Stimulated activated CD4-positive, alpha-beta T cell treated with anti-CD3 and anti-CD28 coated beads, Interleukin-1b, Interleukin-23, amount 100 ng/mL, for 4 hours (primary cell): ENCODE measurements around the gene PDE4D.
"Not testable (repeated sequence)": the region's sequence is repeated elsewhere in the genome, so short reads cannot be mapped to it uniquely, and the experiment has no call there.

Experiments
- DNase-seq, 2 donors: peaks; one replicate each; pipeline ENCODE4 v3.0.0-alpha.2; 2020; ENCODE audit warnings: low read depth in 2 of 2

PDE4D gene

DNA sequence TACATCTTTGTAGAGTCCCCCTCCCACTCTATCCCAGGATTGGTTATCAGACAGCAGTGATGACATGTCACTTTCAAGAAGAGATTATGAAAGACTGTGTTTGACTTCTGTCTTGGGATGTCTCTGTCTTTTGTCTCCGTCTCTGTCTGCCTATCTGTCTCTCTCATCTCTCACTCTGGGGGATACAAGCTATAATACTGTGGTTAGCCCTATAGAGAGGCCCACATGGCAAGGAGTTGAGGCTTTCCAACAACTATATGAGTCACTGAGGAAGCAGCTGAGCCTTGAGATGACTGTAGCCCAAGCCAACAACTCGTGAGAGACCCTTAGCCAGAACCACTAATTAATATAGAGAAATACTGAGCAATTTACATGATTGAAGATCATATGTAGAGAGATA is 284.8 kb downstream of the PDE4D start:
- DNase-seq: no peak

DNA sequence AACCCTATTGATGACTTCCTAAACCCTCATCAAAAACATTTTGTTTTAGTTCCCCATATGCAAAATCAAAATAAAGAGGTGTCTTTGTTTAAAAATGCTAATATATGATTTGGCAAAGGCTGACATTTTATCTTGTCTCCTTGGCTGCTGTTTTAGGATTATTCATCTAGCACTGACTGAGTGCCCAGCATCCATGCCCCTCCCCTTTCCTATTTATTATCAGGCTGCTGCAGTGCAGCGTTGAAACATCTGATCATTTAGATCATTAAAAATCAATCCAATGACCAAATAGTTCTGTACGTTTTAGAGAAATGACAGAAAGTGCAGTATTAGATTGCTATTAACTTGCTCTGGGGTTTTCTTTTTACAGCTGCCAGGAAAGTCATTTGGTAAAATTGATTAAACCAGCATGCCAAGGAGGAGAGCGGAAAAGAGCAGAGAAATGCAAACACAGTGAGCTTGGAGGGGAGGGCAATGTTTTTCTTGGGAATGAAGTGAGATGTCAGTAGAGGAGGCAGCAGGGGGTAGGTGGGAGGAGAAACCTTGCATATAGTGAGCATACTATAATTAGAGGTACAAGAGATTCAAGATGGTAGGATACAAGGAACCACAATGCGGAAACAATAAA is 286.3 kb downstream of the PDE4D start:
- DNase-seq: no peak

DNA sequence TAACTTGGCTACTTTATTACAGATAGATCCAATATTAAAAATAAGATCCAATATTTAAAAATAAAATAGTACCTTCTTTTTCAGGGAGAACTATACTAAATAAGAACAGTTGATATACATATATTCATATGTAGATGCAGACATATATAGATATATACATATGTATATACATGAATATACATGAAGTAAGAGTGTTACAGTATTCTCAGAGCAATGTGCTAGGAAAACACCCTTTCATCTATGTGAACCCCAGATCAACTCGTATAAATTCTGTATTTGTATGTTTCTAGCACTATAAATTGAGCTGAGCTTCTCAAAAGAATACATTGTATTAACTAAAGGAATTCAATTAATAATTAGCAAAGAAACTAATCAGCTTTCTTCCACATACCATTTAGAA is 287.6 kb downstream of the PDE4D start:
- DNase-seq: no peak

DNA sequence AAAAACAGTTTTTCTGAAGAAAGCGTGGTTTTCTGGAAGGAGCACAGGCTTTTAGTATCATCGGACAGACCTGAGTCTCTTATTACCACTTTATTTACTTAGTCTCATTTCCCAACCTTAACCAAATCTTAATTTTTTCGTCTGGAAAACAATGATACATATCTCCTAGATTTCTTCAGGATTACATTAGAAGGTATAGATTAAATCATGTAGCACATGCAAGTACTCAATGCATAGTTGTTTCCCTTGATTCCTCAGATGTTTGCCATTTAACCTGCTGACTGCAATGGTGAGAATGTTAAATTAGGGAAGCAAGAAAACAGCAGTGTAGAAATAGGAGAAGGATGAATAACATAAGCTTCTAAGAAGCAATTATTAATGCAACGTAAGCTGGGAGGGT is 289.4 kb downstream of the PDE4D start:
- no peak for DNase-seq

DNA sequence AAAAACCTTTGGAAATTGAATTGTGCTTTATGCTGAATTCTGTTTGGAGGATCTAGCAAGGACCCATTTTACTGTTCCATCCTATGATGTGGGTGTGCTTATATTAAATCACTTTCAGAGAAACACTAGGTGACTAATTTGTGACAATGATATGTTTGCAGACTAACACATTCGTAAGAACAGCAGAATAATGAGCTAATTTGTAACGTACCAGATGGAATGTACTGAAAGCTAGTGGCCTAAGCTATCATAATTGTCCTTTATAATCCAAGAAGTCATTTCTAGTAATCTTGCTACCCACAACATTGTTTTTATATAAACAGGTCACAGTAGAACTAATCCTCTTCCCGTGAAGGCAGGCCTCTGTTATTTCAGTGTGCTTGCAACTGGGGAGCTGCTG is 292.5 kb downstream of the PDE4D start:
- no peak for DNase-seq

DNA sequence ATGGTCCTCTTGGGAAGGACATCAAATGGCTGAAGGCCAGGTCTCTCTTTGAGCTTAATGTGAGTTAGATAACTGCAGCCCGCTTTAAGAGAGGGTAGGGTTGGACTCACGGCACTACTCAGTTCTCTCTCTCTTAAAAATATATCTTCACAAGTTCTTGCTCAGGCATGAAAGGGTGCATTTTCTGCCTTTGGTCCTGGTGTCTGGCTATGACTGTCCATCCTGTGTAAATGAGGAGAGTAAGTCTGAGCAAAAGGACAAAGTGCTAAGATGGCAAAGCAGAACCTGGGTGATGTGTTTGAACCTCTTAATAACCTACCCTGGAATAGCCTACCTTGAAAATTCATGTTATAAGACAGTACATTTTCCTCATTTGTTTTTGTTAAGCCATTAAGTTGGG is 293.4 kb downstream of the PDE4D start:
- DNase-seq: no peak

DNA sequence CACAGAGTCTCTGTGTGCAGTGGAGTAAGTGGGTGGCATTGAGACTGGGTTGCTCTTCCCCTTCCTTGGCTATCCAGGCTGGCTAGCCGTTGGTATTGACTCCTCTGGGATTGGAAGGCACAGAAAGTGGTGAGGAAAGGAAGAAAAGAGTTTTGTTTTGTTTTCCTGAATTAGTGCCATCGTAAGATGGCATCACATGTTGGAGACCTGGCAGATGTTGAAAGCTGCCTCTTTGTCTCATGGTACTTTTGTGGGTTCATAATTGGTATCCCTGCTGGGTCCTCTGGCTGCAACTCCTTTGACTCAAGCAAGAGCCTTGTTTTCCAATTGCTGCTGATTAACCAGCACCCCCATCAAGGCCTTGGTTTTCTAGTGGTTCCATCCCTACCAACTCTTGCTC is 293.8 kb downstream of the PDE4D start:
- DNase-seq: no peak

DNA sequence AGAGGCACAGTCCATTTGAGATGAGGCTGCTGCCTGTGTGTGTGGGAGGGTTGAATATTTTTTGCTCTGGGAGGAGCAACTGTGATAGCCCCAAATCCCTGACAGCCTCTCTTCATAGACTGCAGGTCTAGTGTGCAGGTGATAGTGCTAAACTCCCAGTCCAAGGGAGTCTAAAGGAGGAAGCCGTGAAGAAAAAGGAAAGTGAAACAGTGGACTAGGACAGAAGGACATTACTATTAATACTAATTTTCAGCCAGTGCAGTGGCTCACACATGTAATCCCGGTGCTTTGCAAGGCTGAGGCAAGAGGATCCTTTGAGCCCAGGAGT is 295.0 kb downstream of the PDE4D start:
- DNase-seq: no peak

DNA sequence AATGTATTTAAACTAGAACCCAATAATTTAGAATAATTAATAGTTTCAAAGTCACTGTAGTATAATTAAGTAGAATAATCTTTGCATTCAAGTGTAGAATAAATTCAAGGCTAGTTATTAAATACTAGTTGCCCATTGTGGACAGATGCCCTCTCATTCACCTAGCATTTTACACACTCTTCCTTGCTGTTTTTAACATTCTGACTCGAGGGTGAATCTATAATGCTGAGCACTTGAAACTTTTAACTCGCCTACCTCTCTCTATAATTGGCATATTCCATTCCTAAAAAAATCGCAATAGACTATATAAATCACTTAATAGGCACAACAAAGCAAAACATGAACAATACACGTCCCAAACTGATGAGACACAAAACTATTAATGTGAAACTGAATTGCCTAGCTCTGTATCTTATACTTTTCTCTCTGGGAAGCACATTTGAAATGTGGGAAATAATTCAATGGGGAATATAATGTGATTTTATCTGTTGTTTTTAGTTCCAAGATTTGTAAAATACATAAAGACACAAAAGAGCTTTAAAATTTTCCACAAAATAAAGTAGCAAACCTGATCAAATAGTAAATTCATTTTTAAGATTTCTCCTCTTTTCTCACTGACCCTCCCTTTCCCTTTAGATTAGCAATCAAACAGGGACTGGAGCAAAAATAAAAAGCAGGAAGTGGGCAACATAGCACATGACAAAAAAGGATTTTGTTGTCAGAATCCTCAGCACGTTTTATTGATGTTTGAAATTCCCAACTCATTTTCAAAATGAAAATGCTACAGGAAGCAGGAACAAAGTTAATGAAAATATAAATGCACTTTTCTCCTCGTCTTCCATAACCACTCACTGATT is 295.6 kb downstream of the PDE4D start:
- no peak for DNase-seq

DNA sequence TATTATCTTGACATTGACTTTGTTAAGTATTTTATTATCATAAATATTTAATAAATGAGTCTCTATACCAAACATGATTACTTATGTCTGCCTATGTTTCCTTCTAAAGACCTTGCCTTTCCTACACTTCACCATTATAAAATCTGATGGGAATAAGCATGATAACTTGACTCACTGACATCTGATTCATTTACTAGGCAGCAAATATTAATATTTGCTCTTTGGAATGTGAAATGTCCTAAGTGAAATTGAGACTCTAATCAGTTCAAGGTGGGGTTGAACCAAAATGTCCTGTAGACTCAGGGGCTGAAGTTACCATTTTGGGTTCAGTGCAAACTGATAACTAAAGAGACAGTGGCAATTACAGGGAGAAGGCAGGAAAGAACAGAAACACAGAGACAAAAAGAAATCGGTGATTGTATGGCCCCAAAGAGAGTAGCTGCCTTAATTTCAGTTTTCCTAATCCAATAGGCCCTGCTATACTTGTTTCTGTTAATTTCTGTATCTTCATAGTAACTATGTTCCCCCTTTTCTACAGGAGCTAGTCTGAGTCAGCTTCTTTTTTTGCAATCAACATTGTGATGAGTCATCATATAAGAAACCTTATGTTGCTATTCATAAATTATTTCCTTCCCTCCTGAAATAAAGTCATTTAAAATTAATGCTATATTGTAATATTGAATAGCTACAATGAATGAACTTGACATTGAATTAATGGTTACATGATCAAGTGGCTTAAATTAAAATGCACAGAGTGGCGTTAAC is 296.8 kb downstream of the PDE4D start:
- no peak for DNase-seq

DNA sequence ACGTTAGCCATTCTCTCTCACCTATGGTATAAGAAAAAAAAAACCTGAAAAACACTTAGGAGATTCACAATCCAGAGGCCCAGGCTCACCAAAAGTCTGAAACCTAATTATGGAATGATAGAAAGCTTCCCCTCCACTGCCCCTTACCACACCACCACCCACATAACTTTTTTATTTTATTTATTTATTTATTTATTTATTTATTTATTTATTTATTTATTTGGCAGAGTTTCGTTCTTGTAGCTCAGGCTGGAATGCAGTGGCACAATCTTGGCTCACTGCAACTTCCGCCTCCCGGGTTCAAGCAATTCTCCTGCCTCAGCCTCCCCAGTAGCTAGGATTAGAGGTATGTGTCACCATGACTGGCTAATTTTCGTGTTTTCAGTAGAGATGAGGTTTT is 299.4 kb downstream of the PDE4D start:
- not testable (repeated sequence) for DNase-seq

DNA sequence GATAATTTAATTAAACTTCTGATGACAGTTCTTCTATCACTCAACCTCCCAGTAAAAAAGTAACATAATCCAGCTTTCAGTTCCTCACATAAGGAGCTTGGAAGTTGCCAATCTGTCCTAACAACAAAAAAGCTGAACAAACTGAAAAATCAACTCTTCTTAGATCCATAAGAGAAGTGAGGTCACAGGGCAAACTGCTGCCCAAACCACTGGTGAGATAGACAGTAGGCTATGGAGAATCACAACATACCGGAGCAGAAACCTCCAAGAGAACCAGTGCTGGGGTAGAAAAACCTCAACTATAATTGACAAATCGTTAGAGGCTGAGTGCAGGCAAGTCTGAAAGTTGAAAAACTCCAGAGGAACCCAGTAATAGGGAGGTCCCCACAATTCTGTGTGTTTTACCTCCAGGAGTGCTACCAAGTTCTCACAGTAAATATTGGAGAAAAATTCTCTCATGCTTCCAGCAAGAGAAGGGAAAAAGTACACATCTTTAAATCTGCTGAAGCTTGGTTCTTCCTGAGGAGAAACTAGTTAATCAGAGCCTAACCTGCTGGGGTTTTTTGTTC is 300.0 kb downstream of the PDE4D start:
- DNase-seq: no peak

DNA sequence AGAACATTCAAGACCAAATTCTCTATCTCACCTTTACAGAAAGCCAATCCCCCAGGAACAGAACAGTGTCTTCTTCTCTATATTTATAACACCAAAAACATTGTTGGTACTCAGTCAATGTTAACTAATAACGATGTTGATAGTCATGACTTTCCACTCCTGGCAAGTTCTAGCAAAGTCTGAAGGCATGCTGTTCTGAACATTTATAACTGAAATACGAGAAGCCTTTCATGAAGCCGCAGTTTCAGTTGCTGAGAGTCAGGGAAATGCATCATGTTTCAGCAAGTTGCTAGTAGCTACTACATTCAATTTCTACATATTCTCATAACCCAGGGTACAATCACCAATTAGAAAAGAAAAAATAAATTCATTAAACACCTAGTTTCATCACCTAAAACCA is 301.4 kb downstream of the PDE4D start:
- DNase-seq: no peak

DNA sequence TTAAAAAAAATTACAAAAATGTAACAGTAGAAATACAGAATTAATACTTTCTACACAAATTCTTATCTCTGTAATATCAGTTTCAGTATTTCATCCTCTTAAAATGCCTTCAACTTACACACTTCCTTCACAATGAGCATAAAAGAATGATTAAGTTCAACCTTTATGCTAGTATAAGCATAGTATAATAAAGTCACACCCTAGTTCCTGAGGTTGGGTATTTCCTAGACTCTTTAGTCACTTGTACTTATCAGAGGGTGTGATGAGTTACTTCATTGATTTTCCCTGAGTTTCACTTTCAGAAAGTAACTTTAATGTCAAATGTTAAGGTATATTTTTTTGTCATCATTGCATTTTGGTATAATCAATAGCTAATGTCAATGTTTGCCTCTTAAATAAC is 302.4 kb downstream of the PDE4D start:
- DNase-seq: no peak

DNA sequence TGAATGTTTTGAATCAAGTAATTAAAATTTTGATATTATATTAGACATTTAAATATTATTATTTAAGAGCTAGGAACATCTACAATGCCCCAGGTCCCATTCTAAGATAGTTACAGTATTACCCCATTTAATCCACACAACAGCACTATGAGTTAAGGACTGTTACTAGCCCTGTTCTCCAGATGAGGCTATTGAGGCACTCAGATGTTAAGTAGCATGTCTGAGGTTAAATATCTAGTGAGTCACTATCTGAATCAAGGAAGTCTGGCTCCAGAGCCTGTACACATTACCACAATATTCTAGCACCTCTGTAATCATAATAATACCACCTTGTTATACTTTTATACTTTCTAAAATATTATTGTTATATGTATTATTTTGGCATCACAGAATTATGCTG is 304.6 kb downstream of the PDE4D start:
- DNase-seq: no peak

DNA sequence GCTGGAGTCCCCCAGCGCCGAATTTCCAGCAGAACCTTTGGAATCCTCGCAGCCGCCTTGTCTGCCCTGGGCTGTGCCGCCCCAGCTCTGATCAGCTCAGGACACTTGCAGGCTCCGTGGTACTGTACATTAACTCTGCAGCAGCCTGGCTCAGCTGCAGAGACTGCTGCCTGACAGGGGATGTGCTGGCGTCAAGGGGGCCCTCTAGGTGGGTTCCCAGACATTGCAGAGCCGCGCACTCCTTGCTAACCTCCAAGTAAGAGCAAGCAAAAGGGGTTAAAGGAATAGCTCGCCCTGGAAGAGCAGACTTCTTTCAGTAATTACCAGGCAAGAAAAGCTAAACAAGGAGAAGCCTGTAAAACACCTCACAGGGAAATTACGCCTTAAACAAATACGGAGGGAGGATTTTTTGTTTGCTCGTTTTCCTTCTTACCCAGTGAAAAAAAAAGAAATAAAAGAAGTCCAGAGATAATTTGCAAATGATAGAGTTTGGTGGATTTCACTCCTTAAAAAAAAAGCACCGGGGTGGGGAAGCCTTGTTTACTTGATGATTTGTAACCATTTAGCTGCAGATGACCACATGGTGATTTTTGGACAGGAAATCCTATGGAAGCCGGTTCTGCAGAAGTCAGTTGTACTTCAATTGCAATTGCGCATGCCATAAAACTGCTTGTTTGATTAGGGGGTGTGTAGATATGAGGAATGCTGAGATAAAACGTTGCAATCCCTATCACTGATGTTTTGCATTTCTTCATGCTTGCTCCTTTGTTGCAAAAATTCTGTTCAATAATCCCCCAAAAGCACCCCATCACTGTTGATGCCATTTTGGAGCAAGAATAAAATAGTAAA is 305.8 kb downstream of the PDE4D start:
- DNase-seq: no peak

DNA sequence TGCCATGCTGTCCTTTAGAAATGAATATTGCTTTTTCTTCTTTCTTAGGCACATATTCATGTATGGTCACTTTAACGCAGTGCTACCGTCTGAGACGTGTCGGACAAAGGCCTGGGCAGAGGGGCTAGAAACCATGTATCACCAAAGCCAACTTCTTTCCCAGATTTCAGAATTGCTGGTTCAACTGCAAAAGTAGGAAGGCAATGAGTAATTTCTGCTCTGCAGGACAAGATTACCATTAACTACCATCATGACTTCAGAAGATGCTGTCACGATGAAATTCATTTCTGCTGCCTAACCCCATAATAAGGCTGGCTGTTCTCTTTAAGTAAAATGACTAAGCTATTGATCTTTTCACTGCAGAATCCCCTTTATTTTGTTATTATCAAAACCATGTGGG is 306.7 kb downstream of the PDE4D start:
- DNase-seq: no peak

DNA sequence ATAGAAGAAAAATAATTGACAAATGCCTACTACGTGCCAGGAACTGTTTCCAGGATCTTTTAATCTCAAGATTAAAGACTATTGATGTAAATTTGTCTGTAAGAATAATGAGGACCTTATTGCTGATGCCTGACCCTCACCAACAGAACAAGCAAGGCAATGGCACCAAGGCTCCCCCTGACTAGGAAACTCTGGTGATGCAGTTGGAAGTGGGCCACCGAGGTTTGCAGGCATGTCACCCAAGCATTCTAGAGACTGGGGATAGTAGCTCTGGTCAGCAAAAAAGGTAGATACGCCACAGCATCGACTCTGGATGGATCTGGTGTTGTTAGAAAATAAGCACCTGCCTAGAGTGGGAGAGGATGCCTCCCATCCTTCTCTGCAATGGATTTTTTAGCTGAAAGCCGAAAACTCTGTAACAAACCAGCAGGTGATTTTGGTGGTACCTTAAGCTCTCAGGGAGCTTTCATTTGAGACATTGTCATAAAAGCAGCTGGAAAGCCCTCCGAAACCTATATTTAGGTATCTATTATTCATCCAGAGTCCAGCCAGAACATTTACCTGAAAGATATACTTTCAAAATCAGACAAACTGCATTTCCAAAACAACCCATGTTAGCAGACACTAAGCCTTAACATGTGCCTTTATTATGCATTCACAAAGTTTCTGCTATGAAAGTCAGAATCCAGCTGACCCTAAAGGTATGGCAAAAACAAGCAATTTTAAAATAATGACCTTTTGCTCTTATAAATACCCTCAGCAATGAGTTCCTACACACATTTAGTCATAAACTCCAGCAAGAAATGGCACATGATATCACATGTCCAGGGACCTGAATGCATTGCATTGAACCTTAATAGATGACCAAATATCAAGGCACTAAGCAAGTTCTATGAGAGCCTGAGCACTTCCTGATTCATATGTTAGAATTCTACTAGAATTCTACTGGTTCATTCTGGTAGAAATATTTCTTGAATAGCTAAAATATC is 308.4 kb downstream of the PDE4D start:
- DNase-seq: no peak

DNA sequence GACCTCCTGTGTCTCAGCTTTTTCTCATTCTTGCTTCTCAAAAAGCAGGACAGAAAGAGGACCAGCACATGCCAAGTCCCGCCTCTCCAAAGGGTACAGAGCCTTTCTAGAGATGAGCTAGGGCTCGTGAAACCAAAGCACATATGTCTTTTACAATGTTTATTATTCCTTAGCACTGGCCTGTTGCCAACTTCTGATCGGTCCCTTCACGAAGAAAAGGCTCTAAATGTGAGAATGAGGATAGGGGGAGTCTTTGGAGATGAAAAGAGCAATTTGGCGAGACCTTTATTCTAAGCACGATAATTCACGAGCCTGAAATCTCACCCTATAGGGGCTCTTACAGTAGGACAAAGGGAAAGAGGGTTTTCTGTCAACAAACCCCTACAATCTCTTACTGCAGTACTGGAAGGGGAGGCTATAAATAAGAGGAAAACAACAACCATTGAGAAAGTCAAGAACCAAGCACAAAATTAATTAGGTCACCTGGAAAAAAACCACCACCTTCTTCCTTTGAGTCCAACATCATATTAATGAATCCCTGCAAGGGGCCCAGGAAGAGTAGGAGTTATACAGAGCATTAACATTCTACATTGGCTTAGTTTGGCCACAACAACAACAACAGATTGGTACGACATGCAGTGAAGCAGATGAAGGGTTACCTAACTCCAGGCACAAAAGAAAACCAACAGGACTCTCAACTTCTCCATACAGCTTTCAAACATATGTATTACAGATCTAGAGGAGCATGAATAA is 309.5 kb downstream of the PDE4D start:
- DNase-seq: no peak
